Measurements from ENCODE around the gene EEA1.

DNA sequence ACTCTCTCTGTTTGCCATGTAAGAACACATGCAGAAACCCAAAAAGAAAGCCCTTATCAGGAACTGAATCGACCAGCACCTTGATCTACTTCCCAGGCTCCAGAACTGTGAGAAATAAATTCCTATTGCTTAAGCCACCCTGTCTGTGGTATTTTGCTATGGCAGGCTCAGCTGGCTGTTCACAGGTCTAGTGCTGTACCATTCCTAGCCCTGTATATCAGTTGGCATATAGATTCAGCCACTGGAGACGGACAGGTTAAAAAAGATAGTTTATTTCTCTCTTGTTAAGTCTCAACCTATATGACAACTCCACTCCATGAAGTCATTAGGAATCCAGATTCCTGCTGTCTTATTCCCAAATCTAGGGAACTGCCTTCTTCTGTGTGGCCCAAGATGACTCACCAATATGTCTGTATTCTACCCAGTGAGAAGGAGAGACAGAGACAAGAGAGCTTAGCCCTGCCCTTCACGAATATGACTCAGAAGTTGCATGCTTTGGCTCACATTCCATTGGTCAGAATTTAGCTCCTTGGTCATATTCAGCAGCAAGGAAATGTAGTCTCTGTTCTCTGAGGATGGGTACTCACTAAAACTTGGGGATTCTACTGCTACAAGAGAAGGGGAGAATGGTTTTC is 169.3 kb downstream of the EEA1 start:
- no peak for TF ChIP-seq POLR2A (IDR thresholded peaks at IDR 0.05)
- TF ChIP-seq, protein P1, sequence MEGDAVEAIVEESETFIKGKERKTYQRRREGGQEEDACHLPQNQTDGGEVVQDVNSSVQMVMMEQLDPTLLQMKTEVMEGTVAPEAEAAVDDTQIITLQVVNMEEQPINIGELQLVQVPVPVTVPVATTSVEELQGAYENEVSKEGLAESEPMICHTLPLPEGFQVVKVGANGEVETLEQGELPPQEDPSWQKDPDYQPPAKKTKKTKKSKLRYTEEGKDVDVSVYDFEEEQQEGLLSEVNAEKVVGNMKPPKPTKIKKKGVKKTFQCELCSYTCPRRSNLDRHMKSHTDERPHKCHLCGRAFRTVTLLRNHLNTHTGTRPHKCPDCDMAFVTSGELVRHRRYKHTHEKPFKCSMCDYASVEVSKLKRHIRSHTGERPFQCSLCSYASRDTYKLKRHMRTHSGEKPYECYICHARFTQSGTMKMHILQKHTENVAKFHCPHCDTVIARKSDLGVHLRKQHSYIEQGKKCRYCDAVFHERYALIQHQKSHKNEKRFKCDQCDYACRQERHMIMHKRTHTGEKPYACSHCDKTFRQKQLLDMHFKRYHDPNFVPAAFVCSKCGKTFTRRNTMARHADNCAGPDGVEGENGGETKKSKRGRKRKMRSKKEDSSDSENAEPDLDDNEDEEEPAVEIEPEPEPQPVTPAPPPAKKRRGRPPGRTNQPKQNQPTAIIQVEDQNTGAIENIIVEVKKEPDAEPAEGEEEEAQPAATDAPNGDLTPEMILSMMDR (IDR thresholded peaks at IDR 0.05) = no peak
- TF ChIP-seq POLR2AphosphoS5 (IDR thresholded peaks at IDR 0.05; ENCODE audit: insufficient read depth in 1 of 2, low read depth in 1 of 2) = no peak

Data from vagina (tissue), 2 donors.